ENCODE data around the gene C1QTNF8. TPM values are rescaled to one million over a fixed set of nuclear protein-coding genes. Genes with fewer than 3 reads are reported as not detected.

The C1QTNF8 gene
- total and polyA plus RNA-seq, 2 of the 13 experiments (the other 11 are each of a cell fraction or from before 2014, with no cell fraction given) = 0.09 TPM; not detected in 1

GRCh38 chr16:1124291-1124690 is 28.2 kb upstream of the C1QTNF8 start:
- FAIRE-seq = no peak
- BruUV-seq (replicated peaks) = no TSS peak
- Histone ChIP-seq H3K4me3 (replicated peaks in 1 of 3; ENCODE audit: insufficient read depth in 1 of 3, low read depth in 2 of 3, low read length in 3 of 3) (no peak overlapping the region), H3K4me2 (ENCODE audit: low read depth, low read length) (no peak overlapping the region), H3K79me2 (ENCODE audit: insufficient read depth, low read length) (no peaks in the 10 kb centered on the region), H4K20me1 (ENCODE audit: insufficient read depth, low read length) (0 out of 2 replicates have a peak, but pooled peaks cover 3% of the 10 kb centered on the region), H3K4me1 (ENCODE audit: insufficient read depth, low read length) (no peaks in the 10 kb centered on the region), H2AFZ (ENCODE audit: low read length) (no peak overlapping the region), H3K36me3 (replicated peaks in 1 of 2; ENCODE audit: control insufficient read depth in 1 of 2, insufficient read depth in 2 of 2, low read length in 2 of 2) (no peaks in the 10 kb centered on the region), H3K27ac (ENCODE audit: extremely low read length, insufficient read depth, low read length) (no peak overlapping the region), H3K9ac (ENCODE audit: insufficient read depth, low read depth, low read length) (no peak overlapping the region), H3K27me3 (ENCODE audit: control insufficient read depth in 1 of 2, insufficient read depth in 2 of 2, low read length in 2 of 2) (peaks cover 26 to 88% of the 10 kb centered on the region in 2 experiments; a peak in 4 of 5 replicates), H3K9me3 (ENCODE audit: low read length) (no peaks in the 10 kb centered on the region)
- intact Hi-C loops (cut with micrococcal nuclease; ENCODE audit: unreplicated experiment) (no loop called here), in situ Hi-C loops (cut with HindIII; ENCODE audit: extremely low pct_ligation_motif_present, low pct_unique_long_range_greater_than_20kb) (no loop called here)
- no peak for DNase-seq (ENCODE audit: low spot score)
- CTCF ChIA-PET (ENCODE audit: low intra/inter-chr PET ratio, low total read pairs) = no interaction called here
- ATAC-seq = no peak
- no CpG with 5 or more reads among the region's 18 CpGs for WGBS (ENCODE audit: low lambda C conversion rate)
- no peak for TF ChIP-seq ZNF891 (CRISPR knock-in tag; IDR thresholded peaks at IDR 0.05)
- no peak for TF ChIP-seq ZMAT3 (CRISPR knock-in tag; conservative IDR thresholded peaks at IDR 0.05)
- TF ChIP-seq JDP2 (CRISPR knock-in tag; IDR thresholded peaks at IDR 0.05; ENCODE audit: borderline replicate concordance) = no peak
- TF ChIP-seq PAX8 (CRISPR knock-in tag; IDR thresholded peaks at IDR 0.05; ENCODE audit: borderline replicate concordance) = no peak
- TF ChIP-seq AHR (CRISPR knock-in tag; IDR thresholded peaks at IDR 0.05) = no peak
- TF ChIP-seq FOSL1 (CRISPR knock-in tag; IDR thresholded peaks at IDR 0.05; ENCODE audit: borderline replicate concordance) = no peak
- TF ChIP-seq ZNF44 (CRISPR knock-in tag; IDR thresholded peaks at IDR 0.05) = no peak
- TF ChIP-seq ZNF740 (CRISPR knock-in tag; IDR thresholded peaks at IDR 0.05) = no peak
- no peak for TF ChIP-seq SIN3B (IDR thresholded peaks at IDR 0.05; ENCODE audit: low read length)
- TF ChIP-seq ZNF329 (CRISPR knock-in tag; IDR thresholded peaks at IDR 0.05; ENCODE audit: low read depth) = no peak
- no peak for TF ChIP-seq ZNF280D (CRISPR knock-in tag; IDR thresholded peaks at IDR 0.05)
- TF ChIP-seq MTF2 (CRISPR knock-in tag; IDR thresholded peaks at IDR 0.05; ENCODE audit: borderline replicate concordance) = no peak
- TF ChIP-seq THAP9 (CRISPR knock-in tag; IDR thresholded peaks at IDR 0.05; ENCODE audit: borderline replicate concordance) = no peak
- no peak for TF ChIP-seq SP1 (IDR thresholded peaks at IDR 0.05)
- no peak for TF ChIP-seq SP1 (CRISPR knock-in tag; IDR thresholded peaks at IDR 0.05)
- POLR2A ChIA-PET = no interaction called here
